ENCODE results near the gene RNF2.

GRCh38 chr1:185044387-185044786, 971 bp upstream of the RNF2 start:
- TF ChIP-seq, protein P1, sequence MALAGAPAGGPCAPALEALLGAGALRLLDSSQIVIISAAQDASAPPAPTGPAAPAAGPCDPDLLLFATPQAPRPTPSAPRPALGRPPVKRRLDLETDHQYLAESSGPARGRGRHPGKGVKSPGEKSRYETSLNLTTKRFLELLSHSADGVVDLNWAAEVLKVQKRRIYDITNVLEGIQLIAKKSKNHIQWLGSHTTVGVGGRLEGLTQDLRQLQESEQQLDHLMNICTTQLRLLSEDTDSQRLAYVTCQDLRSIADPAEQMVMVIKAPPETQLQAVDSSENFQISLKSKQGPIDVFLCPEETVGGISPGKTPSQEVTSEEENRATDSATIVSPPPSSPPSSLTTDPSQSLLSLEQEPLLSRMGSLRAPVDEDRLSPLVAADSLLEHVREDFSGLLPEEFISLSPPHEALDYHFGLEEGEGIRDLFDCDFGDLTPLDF (CRISPR knock-in tag; IDR thresholded peaks at IDR 0.05), result no peak
- TF ChIP-seq ZBTB21 (CRISPR knock-in tag; IDR thresholded peaks at IDR 0.05) (no peak), PAWR (CRISPR knock-in tag; IDR thresholded peaks at IDR 0.05; ENCODE audit: borderline replicate concordance) (no peak), TP53 (CRISPR knock-in tag; conservative IDR thresholded peaks at IDR 0.05) (no peak)

All from HepG2 (cell line).